HG02571 (cell line): ENCODE results near the gene NBEA.

Experiments used
- ATAC-seq: cut with Tn5 transposase; IDR thresholded peaks from one replicate; pipeline ENCODE4 v1.9.1; 2021; ENCODE audit warnings: mild to moderate bottlenecking, moderate library complexity; ENCODE audit not compliant: unreplicated experiment

Gene NBEA

DNA sequence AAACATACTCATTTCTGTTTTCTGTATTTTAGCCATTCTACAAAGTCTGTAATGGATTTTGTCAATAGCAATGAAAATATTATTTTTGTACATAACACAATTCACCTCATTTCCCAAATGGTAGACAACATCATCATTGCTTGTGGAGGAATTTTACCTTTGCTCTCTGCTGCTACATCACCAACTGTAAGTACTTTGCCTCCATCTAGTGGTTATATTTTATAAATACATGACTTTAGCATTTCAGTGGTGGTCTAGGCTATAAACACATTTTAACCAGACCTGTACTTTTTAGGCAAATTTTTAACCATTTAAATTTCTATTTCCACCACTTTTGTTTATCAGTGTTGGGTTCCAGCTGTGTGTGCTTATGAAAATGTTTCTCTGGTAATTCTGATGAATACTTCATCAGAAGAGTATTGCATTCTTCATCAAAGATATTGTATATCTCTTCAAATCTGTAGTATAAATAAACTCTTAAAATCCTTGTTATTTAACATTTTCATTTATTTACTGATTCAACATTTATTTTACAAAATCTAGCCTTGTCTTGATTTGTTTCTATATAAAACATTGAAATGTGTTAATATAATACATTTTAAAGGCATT lies 222.4 kb downstream of the NBEA start:
- ATAC-seq = peak; percentile 83

DNA sequence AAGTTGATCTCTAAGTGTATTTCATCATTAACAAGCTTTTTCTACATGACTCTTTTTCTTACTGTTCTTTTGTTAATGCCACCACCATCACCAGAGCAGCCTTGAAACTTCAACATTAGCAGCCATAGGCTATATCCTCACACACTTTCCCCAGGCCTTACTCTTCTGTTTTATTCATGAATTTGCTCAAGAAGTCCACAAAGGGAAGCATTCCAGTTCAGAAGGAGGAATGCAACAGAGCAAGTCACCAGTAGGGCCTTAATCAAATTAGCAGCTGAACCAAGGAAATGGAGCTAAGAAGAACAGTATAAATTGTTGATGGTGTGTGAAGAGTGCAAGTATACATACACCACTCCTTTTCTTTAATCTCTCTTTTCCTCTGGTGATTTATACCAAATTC lies 223.1 kb downstream of the NBEA start:
- no peak for ATAC-seq

DNA sequence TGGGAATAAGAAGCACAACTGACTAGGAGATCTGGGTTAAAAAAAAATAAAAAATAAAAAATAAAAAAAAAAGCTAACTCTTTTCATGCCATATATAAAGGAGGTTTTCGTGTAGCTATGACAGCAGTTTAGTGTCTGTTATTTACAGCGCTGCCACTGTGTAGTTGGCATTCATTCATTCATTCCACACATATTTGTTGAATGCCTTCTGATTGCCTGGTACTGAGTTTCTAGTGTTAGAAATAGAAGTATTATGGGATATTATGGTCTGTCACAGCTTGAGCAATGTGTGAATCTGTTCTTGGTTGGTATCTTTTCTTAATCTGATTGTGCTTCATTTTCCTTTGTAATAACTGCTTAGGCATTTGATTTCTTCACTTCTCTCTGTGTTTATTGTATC lies 237.4 kb downstream of the NBEA start:
- no peak for ATAC-seq

DNA sequence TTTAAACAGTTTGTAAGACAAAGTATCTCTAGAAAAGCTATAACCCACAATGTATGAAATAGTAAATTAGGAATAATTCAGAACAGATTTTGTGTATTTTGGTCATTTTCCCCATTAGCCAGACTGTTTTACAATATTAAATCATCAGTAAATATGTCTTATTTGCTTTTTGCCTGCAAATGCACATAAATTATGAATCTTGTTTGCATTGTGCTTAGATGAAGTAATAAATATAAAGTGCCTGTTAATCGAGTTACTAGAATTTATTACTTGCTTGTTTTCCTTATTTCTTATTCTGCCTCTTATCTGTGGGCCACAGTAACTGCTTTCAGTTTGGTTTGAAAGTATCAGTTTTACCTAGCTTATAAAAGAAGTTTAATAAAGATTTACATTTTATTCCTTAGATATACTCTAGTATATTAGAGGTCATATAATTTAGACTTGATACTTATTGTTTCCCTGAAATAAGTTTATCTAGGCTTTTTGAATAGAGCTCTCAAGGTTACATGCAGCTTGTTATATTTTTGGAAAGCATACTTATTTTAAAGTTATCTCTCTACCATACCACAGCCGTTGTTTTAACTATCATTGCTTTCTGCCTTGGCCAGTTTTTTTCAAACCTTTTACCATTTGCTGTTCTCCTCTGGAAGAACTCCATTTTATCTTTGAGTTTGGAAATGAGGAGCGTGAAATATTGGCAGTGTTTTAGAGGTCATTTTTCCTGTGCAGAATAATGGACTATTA lies 238.0 kb downstream of the NBEA start:
- no peak for ATAC-seq

DNA sequence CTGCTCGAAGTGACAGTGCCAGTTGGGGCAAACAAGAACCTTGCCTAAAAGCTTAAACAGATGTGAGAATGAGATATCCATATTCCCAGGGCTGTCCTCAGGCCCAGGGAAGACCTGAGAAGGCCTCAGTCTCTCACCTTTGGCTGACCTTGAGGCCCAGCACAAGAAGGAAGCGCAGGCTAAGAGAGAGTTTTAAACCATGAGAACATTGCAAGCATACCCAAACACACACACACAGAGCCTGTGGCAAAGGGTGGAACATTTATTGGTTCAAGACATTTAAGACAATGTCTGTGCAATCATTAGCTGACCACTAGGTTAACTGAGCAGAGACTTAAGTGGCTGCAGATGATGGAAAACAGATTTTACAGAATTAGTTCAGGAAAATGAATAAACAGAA lies 248.2 kb downstream of the NBEA start:
- ATAC-seq = no peak

DNA sequence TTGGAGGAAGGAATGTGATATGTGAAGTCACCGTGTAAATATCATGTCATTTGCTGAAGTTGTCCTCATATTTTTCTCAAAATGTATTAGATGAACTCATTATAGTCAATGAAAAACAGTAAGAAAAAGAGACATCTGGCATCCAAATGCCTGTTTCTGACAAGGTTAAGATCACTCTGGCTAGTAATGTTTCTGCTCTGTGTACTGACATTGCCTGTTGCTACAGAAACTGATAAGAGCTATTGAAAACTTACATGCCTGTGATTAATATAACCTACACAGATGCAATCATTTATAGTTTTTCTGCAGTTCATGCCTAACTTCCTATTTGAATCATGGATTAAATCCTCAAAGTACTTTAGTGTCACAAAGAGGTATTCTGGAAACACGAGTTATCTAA lies 249.8 kb downstream of the NBEA start:
- no peak for ATAC-seq

DNA sequence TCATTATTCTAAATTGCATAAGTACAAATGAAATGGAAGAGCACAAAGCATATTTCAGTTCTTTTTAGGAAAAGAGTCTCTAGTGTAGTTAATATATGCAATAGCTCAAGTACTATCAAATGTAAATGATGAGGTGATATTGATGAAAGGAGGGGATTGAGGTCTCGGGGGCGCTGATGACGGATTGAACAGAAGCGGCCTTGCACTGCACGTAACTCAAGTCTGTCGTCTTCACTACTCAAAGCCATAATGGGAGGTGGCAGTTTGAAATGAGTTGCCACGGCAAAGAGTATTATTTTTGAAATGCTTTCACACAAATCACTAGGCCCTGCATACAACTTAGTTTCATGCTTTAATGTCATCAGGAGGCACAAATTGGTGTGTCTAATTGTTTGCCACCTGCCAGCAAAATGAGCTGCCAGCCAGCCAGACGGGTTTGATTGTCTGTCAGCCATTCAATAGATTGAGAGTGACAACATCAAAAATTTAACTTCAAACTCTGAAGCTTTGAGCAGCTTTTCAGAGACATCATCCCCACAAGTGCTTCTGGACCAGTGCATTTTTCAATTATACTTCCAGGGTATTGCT lies 256.6 kb downstream of the NBEA start:
- ATAC-seq = no peak

DNA sequence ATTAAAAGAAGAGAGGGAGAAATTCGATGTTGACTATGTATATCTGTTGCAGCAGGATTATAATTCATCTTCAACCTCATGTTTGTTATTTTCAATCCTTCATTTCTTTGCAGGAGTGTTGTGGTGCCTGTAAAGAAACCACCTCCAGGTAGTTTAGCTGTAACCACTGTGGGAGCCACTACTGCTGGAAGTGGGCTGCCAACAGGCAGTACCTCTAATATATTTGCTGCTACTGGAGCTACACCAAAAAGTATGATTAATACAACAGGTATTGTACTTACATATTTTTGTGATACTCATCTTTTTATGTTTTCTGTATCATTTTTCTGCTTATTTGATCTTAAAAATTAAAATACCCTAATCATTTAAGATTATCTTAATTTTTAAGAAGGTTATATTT lies 266.5 kb downstream of the NBEA start:
- no peak for ATAC-seq

DNA sequence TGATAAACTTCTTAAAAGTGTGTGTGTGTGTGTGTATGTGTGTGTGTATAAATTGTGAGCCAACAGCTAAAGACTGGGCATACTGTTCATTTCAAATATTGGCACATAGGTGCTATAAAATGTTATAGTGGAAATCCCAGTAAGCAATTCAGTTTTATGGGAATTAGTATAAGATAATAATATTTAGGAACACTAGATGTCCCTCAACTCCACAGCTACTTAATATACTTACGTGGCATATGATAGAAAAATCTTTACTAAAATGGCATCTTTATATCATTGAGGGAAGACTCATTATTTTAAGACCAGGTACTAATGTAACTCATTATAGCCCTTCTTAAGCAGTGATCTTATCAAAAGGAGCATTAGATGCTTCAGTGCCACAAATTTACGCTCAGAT lies 268.2 kb downstream of the NBEA start:
- no peak for ATAC-seq

DNA sequence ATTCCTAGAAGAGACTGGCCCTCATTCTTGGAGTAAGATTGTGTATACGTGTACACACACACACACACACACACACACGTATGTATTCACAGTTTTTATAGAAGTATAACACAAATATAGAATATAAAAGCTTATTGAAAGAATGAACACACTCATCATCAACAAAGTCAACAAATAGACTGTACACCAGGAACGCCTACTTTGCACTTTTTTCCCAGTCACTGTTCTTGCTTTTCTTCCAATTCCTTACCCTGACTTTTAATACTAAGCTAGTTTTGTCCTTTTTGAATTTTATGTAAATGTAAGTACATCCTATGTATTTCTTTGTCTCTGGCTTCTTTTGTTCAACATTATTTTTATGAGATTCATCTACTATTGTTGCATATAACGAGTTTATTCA lies 269.9 kb downstream of the NBEA start:
- ATAC-seq = no peak

DNA sequence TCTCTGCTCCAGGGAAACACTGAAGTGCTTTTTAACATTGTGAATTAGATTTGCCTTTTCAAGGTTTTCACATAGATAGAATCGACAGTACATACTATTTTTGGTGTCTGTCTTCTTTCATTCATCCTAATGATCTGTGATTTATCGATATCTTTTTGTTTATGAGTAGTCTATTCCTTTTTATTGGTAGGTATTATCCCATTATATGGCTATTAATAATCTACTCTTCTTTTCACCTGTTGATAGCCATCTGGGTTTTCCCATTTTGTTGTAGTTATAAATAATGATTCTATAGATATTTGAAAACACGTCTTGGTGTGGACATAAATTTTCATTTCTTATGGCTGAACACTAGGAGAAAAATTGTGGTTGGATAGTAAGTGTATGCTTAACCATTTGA lies 271.8 kb downstream of the NBEA start:
- no peak for ATAC-seq

DNA sequence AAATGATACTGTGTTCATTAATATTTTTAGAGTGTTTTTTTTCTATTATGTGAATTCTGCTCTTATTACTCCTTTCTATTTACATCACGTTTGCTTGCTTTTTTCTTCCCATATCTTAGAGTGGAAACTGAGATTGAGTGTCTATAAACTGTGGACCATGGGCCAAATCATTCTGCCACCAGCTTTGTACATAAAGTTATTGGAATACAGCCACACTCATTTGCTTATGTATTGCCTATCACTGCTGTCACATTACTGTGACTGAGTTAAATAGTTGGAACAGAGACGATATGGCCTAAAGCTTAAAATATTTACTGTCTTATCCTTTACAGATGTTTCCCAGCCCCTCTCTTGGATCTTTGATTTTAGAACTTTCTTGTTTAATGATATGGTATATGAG lies 274.1 kb downstream of the NBEA start:
- no peak for ATAC-seq

DNA sequence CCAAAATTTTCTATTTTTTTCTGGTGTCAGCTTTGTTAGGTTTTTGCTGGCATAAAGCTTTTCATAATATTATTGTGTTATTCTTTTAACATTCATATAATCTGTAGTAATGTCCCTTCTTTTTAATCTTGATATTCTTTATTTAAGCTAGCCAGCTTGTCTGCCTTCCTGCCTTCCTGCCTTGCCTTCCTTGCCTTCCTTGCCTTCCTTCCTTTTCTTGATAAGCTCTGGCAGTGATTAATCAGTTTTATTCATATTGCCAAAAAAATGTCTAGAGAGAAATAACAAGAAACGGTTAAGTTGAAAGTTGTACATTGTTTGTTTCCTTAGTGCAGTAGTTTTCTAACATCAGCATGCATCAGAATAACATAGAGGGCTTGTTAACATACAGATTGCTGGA lies 277.0 kb downstream of the NBEA start:
- no peak for ATAC-seq

DNA sequence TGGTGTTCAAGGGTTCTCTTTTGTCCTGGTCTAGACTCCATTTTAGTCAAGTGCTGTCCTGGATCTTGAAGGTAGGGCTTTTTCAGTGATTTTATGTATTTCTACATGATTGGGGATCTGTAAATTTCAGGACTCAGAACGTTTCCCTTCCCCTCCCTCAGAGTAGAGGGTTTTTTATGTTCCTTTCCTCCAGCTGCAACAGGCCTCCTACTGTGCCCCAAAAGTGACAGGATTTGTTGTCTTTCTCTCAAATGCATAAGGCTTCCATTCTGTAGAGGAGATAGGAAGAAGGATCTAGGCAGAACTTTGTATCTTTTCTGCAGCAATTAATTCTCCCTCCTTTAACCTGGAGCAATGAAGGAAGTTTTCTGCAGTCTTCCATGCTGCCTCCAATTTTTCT lies 283.1 kb downstream of the NBEA start:
- no peak for ATAC-seq

DNA sequence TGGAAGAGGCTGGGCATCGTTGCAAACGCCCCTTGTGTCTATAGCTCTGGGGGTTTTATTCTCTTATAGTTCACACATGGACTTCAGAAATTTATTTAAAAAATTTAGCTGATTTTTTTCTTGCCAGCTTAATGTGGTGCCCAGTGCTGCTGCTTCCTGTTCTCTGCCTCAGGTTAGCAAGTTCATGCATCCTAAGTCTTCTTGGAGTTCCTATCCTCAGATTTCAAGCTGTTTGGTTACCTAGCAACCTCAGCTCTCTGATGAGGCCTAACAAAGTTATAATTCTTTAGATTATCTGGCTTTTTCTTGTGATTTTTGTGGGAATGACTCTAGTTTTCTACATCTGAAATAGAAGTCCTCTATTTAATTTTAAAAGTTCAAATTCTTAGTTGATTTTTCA lies 283.5 kb downstream of the NBEA start:
- no peak for ATAC-seq

DNA sequence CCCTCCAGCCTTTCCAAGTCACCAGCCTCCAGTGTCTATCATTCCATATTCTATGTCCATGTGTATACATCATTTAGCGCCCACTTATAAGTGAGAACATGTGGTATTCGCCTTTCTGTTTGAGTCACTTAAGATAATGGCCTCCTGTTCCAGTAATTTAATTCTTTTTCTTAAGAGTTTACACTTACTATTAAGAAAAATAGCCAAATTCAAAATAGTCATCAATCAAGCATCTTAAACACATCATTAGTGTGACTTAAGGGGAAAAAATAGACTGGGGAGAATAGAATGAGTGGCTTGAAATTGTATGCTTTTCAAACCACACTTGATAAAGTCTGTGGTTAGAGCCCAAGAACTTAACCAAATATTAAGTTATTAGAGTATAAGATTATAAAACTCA lies 286.5 kb downstream of the NBEA start:
- no peak for ATAC-seq

DNA sequence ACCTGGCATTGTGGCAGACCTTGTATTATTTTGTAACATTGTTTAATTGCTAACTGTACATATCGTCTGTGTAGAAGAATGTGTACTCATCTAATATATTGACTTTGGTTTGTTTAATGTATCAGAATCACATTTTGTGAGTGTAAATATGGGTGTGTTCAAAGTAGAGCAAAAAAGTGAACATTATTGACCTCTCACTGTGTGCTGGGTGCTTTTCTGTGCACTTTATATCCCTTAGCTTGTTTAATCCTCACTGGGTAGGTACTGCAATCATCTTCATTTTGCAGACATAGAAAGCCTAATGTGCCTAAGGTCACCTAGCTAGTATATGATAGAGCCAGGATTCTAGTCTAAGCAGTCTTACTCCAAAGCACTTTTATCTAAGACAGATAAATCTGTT lies 289.4 kb downstream of the NBEA start:
- no peak for ATAC-seq

DNA sequence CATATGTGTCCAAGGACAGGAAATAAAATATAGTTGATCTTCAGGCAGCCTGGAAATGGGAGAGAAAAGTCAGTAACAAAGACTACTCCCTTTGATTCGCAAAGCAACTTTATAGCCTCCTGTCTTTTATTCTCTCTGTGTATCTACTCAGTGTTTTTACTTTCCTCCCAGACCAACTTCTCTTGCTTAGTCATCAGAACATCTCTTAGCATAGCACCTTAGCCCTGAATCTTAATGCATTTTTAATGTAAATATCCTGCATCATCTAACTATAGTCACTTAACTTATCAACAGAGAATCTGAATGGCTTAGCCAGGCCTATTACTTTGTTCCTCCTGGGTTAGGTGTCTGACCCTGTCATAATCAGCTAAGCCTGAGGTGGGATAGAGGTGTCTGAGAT lies 296.2 kb downstream of the NBEA start:
- no peak for ATAC-seq

DNA sequence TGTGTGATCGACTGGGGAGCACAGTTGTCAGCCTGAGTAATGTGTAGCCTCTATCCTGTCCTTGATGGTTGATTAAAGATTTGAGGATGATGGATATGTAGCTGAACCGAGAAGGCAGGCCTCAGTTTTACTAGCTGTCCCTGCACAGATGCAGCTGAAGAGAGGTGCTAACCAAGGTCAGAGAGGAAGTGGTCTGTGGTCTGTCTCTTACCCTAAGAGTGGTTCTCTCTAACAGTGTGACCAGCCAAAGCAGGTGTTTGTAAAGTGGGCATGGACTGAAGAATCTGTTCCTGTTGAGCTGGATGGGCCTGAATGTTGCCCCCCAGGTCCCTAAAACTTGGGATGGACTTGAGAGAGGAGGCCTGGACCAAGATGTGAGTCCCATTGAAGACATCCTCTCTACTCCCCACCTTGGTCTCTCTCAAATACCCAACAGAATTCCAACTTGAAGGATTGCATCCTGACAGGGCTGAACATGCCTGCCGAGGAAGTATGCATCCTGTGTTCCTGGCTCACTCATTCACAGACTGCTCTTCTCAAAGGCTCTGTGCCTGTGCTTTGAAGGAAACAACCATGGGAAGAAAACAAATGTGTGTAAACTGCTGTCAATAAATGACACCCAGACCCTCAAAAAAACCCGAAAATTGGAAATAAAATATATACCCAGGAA lies 310.6 kb downstream of the NBEA start:
- ATAC-seq = peak; percentile 84

DNA sequence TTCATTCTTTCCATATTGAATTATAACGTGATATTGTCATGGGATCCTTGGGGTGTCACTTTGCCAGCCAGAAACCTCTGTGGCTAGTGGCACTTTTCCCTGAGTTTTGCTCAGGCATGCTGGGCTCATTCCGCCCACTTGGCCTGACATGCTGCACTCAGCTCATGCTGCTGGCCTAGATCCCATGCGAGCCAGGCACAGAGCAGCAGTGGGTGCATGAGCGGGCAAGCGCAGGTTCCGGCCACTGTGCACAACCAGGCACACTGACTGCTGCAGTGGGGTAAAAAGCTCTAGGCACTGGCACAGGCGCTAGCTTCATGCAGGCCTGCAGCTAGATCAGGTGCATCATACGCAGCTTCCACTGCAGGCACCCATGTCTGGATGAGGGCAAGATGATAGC lies 313.2 kb downstream of the NBEA start:
- ATAC-seq = no peak

DNA sequence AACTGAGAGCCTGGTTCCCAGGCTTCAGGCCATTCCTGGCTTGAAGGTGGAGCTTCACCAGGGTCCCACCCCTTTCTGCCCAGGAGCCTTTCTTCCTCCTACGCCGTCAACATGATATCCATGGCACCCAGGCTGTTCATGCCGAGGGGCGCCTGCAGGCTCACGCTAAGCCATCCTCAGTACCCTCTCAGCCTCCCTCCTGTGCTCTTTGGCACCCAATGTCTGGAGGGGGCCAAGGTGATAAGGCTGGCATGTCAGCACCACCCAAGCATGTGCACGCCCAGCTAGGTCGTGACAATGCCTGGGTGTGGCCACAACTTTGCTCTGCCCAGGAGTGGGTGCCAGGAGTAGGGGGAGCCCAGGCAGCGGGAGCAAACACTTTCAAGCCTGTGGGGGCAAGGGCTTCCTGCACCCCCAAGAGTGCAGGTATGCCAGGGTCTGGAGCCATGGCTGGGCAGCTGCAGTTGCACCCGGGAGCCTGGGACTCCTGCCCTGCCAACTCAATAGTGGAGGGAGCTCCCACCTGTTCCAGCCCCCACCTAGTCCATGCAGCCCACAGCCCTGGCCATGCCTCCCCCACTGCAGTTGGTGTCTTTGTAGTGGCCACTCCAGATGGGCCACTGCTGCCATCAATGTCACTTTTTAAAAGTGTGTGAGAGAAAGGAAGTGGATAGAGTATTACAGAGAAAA lies 314.5 kb downstream of the NBEA start:
- no peak for ATAC-seq
